PFSK-1 (cell line): Measurements from ENCODE around the gene MUSK.

Experiments
- FOXP2 ChIP-seq: optimal IDR thresholded peaks from 2 replicates; pipeline ENCODE3; 2011; ENCODE audit warnings: borderline replicate concordance, control low read depth, inconsistent platforms; ENCODE audit not compliant: insufficient read depth; ENCODE audit errors: extremely low read length, extremely low read depth
- POLR2AphosphoS5 ChIP-seq: IDR thresholded peaks from 2 replicates; pipeline ENCODE4 v1.6.1; 2012; ENCODE audit warnings: low read depth, mild to moderate bottlenecking, control low read depth, low read length, moderate library complexity
- TAF1 ChIP-seq: IDR thresholded peaks from 2 replicates; pipeline ENCODE4 v1.6.1; 2012; ENCODE audit warnings: low read length, control low read depth, borderline replicate concordance; ENCODE audit not compliant: insufficient read depth

- TF ChIP-seq FOXP2 = no peak
- TF ChIP-seq POLR2AphosphoS5 = no peak
- no peak for TF ChIP-seq TAF1
Measured at GRCh38 chr9:110764006-110764405, 95.4 kb downstream of the MUSK start.
